ENCODE data around the gene RAF1.
"Not testable (repeated sequence)": the region's sequence is repeated elsewhere in the genome, so short reads cannot be mapped to it uniquely, and the experiment has no call there.

Gene RAF1

DNA sequence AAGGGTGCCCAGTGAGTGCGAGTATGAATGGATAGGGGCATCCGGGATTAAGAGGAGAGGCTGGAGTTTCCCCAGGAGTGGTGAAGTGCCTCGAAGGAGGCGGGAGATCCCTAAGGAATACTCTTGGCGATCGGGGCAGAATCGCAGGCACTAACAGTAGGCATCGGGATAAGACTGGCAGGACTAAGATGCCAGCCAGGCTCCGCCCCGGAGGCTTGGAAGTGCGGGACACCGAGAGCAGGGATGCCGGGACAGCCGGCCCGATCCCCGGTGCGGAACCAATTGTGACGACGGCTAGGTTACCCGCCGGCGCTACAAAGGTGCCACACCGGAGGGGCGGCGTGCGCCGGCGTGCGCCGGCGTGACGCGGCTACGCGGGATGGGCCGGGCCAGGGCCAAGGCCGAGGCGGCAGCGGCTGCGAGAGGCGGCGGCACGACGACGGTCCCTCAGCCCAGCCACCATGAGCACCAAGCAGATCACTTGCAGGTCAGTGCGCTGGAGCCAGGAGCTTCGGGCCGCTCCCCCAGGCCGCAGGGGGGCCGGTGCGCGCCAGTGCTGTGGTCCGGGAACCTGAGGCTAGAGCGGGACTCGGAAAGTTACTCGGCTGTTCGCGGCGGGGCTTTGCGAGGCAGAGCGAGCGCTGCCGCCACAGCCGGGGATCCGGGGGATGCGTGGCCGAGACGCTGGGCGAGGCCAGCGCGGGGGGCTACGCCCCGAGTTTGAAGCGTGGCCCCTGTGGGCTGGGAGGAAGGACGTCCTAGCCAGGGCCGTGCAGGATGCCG, 107.0 kb downstream of the RAF1 start, which contains the start of gene MKRN2:
MKRN2 (plus strand) TSS at position 398 of the 783 bp plus-strand sequence; CDS start at position 462, 64 bp downstream.
- peak; percentile 47 to 84 for DNase-seq

- DNase-seq = no peak
Observed at GRCh38 chr3:12556314-12556689, 107.6 kb downstream of the RAF1 start.

GRCh38 chr3:12553921-12554391, 110.0 kb downstream of the RAF1 start:
- peak in 1 of 2 experiments; percentile 18 for DNase-seq

- no peak for DNase-seq
Observed at GRCh38 chr3:12549971-12550760, 113.8 kb downstream of the RAF1 start.

DNA sequence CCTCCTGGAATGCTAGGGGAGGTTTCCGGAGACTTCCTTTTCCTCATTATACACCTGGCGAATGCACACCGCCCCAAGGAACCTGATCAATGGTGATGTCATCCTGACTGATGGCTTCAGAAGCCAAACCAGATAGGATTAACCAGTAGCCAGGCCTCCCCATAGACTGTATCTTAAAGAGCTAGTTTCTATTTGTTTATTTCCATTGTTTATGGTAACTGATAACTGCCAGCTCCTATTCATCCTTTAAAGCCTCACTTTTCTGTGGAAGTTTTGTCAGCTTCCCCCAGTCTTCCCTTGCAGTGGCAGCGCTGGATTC, 118.5 kb downstream of the RAF1 start, which contains the start of gene MKRN2OS:
MKRN2OS (minus strand) TSS at position 27 of the 319 bp plus-strand sequence. CDS start 35 bp downstream, outside the sequence.
- no peak for DNase-seq

- DNase-seq = no peak
Observed at GRCh38 chr3:12544652-12545472, 119.1 kb downstream of the RAF1 start.

GRCh38 chr3:12543497-12543896, 120.4 kb downstream of the RAF1 start:
- not testable (repeated sequence) for DNase-seq

DNA sequence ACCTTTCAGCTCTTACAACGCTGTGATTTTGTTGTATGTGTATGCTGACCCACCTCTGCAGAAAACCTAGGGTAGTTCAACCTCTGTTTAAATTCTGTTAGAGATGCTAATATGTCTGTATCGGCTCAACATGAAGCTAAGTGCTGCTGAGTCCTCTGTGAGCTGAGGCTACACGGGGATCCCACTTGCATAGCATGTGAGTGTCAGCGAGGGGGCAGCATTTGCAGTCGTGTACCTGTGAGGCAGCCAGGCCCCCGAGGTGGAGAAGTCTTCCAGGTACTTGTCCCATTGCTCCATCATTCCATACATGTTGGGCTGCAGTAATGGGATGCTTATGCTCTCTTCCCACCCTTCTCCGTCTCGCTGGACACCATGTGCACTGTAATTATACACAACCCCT, 122.3 kb downstream of the RAF1 start:
- DNase-seq = no peak

GRCh38 chr3:12536423-12536822, 127.5 kb downstream of the RAF1 start:
- DNase-seq = no peak

All from NCI-H1930 (cell line).